Stimulated activated CD8-positive, alpha-beta memory T cell treated with anti-CD3 and anti-CD28 coated beads, Interleukin-12 subunit alpha, Interleukin-12 subunit beta, amount 100 ng/mL, for 24 hours (primary cell): ENCODE data around the gene GPC5.
"Not testable (repeated sequence)": the region's sequence is repeated elsewhere in the genome, so short reads cannot be mapped to it uniquely, and the experiment has no call there.

Experiments
- DNase-seq: peaks from one replicate; pipeline ENCODE4 v3.0.0-alpha.2; 2020; ENCODE audit errors: extremely low read depth

GPC5 gene

DNA sequence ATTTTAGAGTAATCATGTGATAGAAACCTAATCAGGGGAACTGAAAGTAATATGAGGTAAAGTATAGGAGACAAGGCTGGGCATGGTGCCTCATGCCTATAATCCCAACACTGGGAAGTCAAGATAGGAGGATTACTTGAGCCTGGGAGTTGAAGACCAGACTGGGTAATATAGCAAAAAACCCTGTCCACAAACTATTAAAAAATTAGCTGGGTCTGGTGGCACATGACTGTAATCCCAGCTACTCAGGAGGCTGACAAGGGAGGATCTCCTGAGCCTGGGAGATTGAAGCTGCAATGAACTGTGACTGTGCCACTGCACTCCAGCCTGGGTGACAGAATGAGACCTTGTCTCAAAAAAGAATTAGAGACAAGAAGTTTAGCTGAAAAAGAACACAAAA is 469.9 kb downstream of the GPC5 start:
- no peak for DNase-seq

DNA sequence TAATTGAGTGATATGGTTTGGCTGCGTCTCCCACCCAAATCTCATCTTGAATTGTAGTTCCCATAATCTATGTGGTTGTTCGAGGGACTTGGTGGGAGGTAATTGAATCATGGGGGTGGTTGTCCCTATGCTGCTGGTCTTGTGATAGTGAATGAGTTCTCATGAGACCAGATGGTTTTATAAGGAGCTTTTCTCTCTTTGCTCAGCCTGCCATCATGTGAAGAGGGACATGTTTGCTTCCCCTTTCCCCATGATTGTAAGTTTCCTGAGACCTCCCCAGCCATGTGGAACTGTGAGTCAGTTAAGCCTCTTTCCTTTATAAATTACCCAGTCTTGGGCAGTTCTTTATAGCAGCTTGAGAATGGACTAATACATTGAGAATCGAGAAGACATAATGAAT is 480.1 kb downstream of the GPC5 start:
- DNase-seq, result no peak

DNA sequence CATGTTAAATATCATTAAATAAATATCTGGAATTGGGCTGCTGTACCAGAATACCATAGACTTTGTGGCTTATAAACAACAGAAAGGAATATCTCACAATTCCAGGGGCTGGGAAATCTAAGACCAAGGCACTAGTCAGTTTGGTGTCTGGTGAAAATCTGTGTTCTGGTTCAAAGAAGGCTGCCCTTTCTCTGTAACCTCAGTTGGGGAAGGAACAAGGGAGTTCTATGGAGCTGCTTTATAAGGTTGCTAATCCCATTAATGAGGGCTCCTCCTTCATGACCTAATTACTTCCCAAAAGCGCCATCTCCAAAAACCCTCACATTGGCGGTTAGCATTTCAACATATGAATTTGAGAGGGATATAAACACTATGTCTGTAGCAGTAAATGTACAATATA is 480.9 kb downstream of the GPC5 start:
- no peak for DNase-seq

GRCh38 chr13:91882918-91883317 is 484.5 kb downstream of the GPC5 start:
- DNase-seq, result no peak

DNA sequence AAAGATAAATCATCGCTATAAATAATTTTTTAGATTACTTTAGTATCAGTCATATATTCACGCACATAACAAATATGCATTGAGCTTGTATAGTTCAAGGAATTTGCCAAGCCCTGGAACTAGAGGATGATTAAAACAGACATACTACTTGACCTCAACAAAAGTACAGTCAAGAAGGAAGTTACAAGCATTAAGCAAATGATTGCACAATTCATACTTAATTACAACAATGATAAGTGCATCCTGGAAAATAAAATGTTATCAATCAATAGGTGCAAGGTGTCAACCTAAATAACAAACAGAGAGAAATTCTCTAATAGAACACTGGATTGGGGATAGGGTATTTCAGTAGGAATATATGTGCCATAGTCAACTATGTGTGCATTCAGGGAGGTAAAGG is 491.2 kb downstream of the GPC5 start:
- DNase-seq, result no peak

DNA sequence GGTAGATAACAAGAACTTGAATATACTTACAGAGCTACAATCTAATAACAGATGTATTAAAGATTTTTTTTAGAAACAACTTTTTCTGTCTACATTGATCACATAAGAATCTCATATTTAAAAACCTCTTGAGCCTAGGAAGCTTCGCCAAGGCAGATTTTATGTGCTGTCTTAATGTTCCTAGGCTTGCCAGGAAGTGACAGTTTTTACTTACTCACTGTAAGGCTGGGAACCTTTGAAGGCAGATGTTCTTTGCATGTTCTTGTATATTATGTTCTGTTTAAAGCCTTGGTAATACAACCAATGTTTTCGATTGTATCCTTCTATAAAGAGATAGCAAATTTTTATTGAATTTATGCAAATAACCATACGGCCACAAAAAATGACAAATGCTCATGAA is 492.7 kb downstream of the GPC5 start:
- no peak for DNase-seq

DNA sequence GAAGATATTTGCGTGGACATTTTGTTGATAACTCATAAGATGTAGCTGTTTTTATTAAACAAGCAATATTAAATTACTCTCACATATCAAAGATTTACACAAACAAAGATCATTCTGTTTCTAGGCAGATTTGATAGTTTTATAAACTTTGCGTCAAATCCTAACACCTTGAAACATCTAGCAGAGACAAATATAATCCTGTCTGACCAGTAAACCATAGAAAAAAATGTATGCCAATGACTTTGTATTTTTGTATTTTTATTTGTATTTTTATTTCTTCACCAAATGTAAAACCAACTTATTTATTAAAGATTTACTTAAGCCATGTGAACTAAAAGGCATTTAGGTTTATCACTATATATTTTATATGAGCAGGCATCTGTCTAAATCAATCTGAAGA is 494.6 kb downstream of the GPC5 start:
- no peak for DNase-seq

- DNase-seq, result no peak
Measured at GRCh38 chr13:91894316-91894715, 495.9 kb downstream of the GPC5 start.

DNA sequence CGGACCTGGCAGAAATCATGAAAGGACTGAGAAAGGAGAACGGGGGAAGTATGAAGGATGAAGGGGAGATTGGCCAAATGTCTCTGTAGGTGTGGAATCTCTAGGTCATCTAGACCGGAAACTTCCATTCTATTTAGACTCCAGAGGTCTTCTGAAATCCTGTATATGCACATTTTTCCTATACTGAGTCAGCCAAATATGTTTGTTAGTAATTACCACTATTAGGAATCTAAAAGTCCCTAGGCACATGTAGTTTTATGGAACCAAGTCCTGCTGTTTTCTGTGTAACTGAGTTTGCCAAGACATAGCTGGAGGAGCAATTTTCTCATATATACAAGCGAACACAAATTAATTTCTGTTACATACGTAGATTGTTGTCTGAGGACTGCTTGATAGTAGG is 498.1 kb downstream of the GPC5 start:
- DNase-seq, result no peak

DNA sequence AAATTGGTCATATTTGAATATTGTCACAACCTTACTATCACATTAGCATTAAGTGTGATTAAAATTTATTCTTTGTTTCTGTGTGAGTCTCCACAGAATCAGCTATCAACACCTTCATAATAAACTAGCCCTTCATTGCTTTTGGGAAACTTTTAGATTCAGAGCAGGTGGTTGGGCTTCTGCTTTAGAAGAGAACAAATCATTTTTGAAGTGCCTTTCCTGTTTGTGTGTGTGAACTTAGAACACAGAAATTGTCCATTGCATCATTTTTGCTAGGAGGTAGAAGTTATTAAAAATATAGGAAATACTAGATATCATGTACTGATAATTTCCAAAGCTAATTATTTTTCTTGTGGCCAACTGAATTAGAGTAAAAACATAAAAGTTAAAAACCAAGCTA is 500.6 kb downstream of the GPC5 start:
- not testable (repeated sequence) for DNase-seq

GRCh38 chr13:91902291-91902690 is 503.9 kb downstream of the GPC5 start:
- no peak for DNase-seq

- DNase-seq, result no peak
Measured at GRCh38 chr13:91904005-91904404, 505.6 kb downstream of the GPC5 start.

DNA sequence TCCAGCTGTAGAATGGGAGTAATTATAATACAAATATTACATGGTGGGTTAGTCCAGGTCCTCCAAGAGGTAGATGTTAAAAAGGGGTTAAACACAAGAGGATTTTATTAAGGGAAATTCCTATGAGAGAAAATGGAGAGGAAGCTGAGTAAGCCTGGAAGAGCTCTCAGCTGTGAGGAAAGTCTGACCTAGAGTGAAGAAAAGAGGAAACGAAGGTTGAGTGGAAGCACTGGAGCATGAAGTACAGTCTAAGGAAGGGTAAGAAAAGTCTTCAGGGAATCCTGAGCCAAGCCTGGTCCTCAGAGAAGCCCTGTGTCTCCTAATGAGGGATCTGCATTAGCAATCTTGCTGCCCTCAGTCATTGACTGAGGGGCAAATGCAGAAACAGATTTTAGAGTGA is 506.2 kb downstream of the GPC5 start:
- DNase-seq, result no peak

- no peak for DNase-seq
Measured at GRCh38 chr13:91907398-91907797, 509.0 kb downstream of the GPC5 start.

DNA sequence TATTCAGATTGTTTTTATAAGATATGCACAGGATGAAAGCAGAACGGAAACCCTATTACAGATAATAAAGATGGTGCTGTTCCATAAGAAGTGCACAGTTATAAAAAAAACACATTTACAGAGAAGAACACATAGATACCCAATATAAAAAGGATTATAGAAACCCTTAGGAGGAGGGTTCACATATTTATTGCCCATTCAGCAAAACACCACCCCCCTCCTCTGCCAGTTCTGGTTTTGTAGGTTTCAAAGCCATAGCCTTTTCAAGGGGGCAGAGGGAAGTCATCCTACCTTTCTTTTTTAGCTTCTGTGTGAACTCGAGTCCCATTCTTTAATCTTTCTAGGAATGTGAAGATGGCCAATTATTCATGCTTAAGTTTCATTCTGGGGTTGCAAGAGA is 511.2 kb downstream of the GPC5 start:
- DNase-seq, result no peak

- DNase-seq, result no peak
Measured at GRCh38 chr13:91922969-91923592, 524.7 kb downstream of the GPC5 start.

DNA sequence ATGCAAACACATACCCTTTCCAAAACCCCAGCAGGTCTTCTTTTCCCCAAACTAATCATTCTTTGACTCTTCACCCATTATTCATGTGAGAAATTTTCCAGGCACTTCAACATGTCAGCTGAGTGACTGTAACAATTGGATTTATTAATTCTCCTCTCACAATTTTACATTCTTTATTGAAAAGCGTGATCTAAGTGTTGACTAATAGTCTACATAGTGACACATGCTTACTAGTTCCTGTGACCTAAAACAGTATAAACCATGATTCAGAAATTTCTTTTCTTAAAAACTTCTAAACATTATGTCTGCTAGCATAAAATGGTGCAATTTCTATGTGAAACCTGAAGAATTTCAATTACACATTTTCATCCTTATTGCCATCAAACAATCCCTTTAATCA is 532.3 kb downstream of the GPC5 start:
- DNase-seq, result no peak

DNA sequence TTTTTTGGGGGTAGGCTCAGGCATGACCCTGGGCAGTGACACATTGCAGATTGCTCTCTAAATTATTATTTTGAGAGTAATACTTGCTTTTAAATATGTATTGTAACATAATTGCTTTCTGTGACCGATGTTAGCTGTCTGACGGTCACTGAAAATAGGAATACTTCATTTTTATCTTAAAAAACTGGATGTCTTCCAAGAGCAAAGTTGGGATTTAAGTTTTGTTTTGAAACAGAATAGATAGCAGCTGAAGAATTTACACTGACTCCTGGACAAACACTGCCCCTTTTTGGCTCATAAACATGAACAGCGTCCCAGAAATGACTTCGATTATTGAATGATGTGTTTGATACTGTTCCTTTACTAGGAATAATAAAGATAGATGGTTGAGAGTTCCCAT is 535.9 kb downstream of the GPC5 start:
- DNase-seq, result no peak

- DNase-seq, result no peak
Measured at GRCh38 chr13:91946498-91947070, 548.2 kb downstream of the GPC5 start.

DNA sequence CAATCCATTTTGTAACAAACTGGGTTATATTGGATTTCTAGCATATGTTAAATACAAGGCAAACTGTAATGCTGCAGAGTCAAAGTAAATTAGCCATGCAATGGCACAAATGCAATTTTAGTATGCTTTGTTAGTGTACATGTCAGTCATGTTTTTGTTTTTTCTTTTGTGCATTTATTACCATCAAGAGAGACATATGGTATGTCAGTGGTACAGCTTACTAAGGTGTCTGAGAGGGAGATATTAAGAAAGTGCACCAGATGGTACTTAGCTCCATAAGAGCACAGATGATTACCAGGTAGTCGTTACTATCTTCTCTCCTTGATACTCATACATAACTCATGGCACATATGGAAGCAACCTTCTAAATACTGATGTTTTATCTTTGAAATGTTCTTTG is 550.3 kb downstream of the GPC5 start:
- DNase-seq, result no peak

DNA sequence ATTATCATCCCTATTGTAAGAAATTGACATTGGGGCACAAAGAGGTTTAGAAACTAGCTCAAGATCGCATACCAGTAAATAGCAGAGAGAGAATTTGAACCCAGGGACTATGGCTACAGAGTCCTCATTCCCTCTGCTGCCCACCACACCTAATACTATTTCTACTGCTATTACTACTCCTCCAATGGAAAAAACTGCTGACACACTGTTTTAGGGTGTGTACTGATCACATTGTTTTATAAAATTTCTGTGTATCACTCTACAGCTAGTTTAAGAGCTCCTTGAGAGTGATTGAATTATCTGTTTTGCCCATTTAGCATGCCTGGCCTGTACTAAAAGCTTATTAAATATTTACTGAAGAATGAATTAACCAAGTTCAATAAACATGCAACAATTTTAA is 552.4 kb downstream of the GPC5 start:
- DNase-seq, result no peak

GRCh38 chr13:91955546-91956355 is 557.3 kb downstream of the GPC5 start:
- DNase-seq, result no peak

- no peak for DNase-seq
Measured at GRCh38 chr13:91960947-91961346, 562.5 kb downstream of the GPC5 start.
